HTR-8/SVneo (cell line): ENCODE measurements around the gene APBB1IP.
"Not testable (repeated sequence)": the region's sequence is repeated elsewhere in the genome, so short reads cannot be mapped to it uniquely, and the experiment has no call there.

Experiments
- DNase-seq: peaks from one replicate; pipeline ENCODE4 v3.0.0; 2011; ENCODE audit warnings: low spot score, mixed read lengths; ENCODE audit not compliant: insufficient read length
- FAIRE-seq: peaks from 2 replicates; lab custom pipeline; 2011; peaks lifted over from hg19 to GRCh38; lab: Jason Lieb, UNC

APBB1IP gene

DNA sequence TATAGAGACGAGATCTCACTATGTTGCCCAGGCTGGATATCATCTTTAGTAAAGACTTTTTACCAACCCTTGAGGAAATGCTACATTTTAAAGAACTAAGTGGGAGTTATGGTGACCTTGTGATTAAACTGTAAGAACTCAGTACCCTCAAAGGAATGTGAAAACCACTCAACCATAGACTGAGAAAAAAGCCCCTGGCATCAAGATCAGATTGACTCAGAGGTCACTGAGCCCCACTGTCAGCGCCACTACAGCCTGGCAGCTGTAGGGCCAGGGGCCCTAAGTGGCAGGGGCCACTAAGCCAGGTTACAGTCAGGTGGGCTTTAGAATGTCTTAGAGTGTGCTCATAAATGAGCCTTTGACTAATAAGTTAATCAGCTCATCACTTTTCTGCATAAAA, 55.9 kb downstream of the APBB1IP start:
- FAIRE-seq (no peak), DNase-seq (no peak)

DNA sequence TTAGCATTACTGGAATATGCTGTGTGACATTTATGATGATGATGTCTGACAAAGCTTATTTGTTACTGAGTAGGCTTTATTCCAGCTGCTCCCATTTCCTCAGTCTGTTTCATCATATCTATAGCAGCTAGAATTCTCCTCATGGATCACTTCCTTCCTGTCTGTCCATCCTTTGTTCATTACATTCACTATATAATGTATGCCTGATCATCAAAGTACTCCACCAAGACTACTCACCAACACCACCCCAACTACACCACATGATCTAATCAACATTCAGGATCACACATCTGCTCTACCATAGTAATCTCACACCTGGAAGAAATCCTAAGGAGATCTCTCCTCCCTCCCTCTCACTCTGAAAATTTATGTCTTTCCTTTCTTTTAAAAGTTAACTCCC, 61.3 kb downstream of the APBB1IP start:
- FAIRE-seq: no peak
- no peak for DNase-seq

DNA sequence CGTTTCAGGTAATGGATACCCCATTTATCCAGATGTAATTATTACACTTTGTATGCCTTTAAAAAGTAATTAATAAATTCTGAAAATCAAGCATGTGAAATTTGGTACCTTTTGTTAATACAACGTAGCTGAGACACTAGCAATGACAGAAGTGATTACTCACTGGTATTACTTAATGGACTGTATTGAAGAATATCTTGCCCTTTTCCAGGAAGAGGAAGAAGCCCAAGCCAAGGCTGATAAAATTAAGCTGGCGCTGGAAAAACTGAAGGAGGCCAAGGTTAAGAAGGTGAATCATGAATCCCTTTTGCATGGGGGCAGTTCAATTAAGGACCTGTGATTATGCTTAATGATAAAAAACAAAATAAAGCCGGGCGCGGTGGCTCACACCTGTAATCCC, 64.8 kb downstream of the APBB1IP start:
- FAIRE-seq (no peak), DNase-seq (no peak)

DNA sequence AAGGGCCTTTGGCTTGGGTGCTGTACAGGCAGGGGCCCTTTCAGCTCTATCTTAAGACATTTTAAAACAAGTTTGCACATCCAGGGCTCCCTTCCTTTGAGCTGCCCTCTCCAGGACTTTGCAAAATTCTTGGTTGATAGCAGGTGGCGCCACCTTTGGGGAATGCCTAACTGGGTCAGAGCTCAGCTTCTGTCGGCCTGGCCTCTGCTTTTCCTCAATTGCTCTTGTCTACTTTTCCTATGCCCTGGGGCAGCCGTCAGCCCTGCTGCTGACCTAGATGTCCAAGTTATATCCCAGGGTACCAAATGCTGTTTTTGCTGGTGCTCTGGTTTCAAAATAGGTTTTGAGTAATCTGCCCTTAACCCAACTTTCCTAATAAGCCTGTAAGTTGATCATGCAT, 65.8 kb downstream of the APBB1IP start:
- DNase-seq: no peak
- no peak for FAIRE-seq

DNA sequence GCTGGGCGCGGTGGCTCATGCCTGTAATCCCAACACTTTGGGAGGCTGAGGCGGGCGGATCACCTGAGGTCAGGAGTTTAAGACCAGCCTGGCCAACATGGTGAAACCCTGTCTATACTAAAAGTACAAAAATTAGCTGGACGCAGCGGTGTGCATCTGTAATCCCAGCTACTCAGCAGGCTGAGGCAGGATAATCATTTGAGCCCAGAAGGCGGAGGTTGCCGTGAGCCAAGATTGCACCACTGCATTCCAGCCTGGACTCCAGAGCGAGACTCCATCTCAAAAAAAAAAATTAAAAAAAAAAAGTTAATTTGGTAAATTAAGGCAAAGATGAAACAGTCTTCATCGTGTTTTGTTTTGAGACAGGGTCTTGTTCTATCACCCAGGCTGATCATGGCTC, 66.3 kb downstream of the APBB1IP start:
- FAIRE-seq, DNase-seq: not testable (repeated sequence)

DNA sequence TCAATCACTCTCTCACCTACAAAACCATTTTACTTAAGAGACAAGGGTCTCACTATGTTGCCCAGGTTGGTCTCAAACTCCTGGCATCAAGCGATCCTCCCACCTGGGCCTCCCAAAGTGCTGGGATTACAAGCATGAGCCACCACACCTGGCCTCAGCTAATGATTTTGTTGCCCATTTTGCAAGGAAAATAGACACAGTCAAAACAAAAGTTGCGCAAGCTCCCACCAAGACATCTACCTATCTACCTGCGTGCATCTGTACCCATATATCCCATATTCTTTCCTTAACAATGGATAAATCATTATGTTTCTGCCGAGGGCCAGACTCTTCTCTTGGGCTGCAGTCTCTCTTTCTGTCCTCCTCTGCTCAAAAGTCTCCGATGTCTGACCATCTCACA, 67.3 kb downstream of the APBB1IP start:
- FAIRE-seq (no peak), DNase-seq (no peak)

DNA sequence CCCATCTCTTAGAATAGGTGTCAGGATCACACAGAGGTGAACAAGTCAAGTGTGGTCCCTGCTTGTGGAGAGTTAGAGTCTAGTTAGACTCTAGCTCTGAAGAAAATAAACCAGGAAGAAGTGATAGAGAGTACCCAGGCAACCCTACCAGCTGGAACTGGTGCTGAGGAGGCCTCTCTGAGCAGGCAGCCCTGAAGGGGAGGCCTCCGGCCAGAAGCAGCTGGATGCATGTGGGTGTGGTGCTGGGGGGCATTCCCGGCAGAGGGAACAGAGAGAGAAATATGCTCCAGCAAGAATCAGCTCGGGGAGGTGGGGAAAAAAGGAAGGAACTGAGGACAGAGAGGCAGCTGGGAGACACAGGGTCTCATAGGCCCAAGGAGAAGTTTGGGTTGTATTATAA, 68.6 kb downstream of the APBB1IP start:
- FAIRE-seq: no peak
- DNase-seq: no peak

DNA sequence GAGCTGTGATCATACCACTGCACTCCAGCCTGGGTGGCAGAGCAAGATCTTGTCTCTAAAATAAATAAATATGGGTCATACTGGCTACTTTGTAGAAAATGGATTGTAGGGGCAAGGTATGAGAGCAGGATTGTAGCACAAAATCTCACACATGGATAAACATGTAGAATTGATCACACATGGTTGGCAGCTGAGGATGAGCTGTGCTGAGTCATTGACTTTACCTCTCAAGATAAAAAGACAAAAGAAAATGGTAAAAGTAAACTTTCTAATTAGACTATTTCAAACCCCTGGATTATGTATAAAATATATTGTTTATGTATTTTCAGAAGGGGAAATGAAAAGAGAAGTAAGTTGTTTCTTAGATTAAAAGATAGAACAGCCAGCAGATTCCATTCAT, 69.3 kb downstream of the APBB1IP start:
- FAIRE-seq (no peak), DNase-seq (no peak)

DNA sequence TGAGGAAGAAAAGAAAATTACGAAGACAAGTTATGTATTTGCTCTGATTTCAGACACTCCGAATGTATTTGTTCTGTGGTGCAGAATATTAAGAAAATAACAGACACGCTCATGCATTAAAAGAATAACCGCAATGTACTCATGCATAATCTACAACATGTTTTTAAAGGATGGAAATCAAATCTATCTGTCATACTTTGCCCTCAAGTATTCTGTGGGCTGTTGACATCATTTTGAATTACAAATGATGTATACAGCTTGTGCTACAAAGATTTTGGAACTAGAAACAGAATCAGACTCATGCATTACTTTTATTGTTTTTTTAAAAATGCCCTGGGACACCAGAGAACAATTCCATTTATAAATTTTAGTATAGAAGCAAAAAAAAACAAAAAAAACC, 69.9 kb downstream of the APBB1IP start:
- no peak for DNase-seq
- FAIRE-seq: no peak

DNA sequence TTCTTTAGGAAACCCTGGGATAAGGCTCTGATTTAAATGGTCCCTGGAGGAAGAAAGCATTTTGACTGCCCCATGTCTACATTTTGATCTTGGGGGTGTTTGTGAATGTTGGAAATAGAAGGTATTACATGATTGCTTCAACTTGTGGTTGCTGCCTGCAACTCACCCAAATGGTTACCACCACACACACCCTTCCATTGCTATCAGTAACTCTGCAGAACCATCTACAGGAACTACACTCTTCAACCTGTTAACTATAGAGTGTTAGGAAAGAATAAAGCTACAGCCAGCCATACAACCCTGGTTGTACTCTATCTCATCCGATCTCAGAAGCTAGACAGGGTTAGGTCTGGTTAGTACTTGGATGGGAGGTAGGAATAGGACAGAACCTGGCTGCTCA, 71.2 kb downstream of the APBB1IP start:
- DNase-seq: no peak
- FAIRE-seq: peak; percentile 60

DNA sequence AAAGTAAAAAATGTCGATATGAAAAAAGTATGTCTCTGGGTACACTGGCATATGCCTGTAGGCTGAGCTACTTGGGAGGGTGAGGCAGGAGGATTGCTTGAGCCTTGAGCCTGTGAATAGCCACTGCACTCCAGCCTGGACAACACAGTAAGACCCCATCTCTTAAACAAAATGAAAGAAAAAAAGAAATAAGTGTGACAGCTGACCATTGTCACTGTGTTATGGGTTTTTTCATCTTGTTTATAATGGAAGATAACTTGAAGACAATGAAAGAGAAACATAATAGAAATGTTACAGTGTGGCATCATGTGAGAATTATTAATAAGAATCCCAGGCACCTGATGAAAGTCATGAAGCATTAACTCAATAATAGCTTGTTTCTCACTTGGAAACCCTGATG, 75.0 kb downstream of the APBB1IP start:
- FAIRE-seq: no peak
- no peak for DNase-seq

DNA sequence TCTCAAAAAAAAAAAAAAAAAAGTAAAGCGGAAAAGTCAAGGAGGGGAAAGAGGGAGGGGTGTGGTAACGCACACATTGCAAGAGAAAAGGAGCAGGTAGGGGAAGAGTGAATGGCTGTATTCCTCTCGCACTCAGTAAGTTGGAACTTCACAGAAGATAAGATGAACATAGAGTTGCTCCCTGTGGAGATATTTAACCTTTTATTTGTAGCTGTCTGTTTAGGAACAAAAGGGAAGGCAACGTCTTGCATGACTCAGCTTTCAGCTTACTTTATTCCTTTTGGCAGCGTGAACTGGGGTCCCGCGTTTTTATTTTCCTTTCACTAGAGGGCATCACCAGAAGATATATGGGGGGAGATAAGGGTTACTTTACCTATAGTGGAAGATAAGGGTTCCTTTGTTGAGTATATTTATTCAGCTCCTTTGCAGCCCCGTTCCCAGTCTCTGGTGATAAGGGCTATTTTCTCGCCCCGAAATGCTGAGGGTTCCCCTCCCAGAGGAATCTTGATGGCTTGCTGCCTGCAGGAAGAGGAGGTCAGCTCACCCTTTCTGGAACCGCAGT, 78.5 kb downstream of the APBB1IP start:
- FAIRE-seq: no peak
- DNase-seq: no peak

DNA sequence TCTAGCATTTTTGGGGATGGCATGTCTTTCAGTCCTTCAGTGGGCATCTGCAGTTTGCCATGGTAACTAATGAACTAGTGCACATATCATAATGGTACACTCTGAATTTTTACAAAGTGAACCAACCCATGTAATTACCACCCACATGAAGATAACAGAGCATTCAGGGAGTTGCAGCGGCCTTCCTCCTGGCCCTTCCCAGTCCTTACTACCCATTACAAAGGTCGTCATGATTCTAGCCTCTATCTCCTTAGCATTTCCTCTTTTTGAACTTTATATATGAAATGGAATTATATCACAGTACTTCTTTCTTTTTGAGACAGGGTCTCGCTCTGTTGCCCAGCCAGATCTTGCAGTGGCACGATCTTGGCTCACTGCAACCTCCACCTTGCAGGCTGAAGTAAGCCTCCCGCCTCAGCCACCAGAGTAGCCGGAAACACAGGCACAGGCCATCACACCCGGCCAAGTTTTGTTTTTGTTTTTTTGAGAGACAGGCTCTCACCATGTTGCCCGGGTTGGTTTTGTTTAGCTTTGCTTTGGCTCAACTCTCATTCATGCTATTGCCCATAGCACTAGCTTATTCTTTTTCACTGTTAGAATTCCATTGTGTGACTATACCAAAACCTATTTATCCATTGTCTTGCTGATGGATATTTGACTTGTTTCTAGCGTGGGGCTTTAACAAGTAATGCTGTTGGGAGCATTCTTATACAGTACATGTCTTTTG, 79.2 kb downstream of the APBB1IP start:
- DNase-seq (no peak), FAIRE-seq (peak; percentile 79)

DNA sequence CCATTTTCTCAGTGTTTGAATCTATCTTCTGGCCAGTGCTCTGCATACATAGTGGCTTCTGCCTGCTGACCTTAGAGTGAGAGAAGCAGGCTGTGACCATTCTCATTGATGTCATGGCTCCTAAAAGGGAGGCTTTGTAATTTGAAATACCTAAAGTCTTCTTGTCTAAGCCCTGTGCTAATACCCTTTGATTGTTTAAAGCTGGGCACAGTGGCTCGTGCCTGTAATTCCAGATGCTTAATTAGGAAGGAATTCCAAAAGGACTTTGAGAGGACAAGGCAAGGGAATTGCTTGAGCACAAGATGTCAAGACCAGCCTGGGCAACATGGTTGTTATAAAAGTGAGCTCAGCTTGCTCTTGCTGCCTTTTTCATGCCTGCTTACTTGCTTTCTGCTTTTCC, 81.7 kb downstream of the APBB1IP start:
- DNase-seq (no peak), FAIRE-seq (no peak)

DNA sequence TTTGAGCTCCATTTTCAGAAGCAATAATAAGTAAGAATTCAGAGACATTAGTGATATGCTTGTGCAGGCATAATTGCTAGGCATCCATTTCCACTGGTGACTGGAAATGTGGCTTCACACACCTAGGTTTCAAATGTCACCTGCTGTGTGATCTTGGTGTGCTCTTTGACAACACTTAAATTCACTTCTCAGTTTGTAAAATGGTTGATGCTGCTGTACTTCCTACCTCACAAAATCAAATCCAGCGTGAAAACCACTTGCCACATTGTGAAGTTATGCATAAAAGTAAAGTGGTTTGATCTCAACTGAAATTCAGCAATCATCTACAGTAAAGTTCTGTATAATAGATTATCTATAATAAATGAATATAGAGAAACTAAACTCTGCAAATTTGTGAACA, 82.4 kb downstream of the APBB1IP start:
- no peak for FAIRE-seq
- no peak for DNase-seq

DNA sequence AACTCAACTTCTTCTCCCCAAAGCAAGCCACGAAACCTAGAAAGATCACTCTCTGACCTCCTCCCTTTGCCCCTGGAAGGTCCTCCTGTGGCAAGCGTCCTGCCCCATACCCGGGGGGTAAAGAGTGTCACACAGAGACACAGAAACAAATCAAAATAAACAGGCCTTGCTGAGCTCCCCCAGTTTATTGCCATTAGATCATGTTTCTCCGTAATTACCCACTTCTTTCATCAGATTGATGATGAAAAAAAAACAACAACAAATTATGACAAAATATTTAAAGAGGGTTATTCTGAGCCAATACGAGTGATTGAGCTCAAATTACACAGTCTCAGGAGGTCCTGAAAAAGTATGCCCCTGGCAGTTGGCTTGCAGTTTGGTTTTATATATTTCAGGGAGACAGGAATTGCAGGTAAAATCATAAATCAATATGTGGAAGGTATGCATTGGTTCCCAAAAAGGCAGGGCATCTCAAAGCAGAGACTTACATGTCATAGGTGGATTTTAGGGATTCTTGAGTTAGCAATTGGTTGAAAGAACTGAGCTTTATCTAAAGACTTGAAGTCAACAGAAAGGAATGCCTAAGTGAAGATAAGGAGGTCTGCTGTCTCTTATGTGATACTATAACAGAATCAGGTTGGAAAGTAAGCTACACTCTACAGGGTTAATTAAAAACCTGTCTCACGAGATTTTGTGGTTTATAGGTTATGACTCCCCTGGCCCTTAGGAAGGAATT, 86.2 kb downstream of the APBB1IP start:
- no peak for FAIRE-seq
- no peak for DNase-seq

DNA sequence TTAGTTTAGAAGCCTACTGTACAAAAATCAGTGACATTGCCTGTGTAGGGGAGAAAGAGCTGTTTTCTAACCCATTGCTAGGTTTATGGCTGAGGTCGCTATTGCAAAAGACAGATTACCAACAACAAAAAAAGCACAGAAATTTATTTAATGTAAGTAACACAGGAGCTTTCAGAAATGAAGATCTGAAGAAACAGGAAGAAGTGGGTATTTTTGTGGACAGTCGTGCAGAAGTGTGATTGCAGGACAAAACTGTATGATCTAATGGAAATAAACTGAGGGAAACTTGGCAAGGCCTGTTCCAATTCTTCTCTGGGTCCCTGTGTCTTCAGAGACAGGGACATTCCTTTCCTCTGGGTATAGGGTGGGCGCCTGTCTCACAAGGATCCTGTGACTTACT, 87.4 kb downstream of the APBB1IP start:
- FAIRE-seq (no peak), DNase-seq (no peak)

DNA sequence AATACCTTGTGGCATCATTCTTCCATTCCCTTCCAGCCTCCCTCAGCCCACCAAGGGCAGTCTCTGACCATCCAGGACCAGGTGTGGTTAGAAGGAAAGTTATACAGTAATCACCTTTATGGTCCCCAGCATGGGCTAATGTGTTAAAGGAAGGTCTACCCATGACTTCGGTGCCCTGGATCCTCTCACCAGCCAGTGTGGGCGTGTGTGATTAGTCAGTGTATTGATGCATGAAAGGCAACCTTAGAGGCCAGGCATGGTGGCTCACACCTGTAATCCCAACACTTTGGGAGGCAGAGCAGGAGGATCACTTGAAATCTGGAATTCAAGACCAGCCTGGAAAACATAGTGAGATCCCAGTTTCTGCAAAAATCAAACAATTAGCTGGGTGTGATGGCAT, 88.9 kb downstream of the APBB1IP start:
- FAIRE-seq (no peak), DNase-seq (no peak)

DNA sequence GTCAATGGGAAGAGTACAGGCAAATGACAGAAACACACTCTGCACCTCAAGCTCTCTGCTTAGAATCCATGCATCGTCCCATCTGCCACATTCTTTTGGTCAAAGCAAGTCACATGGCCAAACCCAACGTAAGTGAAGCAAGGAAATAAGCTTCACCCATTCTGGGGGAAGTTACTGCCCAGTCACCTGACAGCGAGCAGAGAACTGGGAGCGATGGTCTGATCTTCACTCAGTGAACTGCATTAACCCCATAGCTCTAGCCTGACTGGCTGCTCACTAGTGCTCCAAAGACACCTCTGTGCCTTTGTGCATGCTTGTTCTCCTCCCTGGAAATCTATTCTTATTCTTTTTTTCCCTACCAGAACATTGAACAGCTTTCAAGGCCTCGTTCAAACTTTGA, 89.9 kb downstream of the APBB1IP start:
- DNase-seq (no peak), FAIRE-seq (peak; percentile 58)

DNA sequence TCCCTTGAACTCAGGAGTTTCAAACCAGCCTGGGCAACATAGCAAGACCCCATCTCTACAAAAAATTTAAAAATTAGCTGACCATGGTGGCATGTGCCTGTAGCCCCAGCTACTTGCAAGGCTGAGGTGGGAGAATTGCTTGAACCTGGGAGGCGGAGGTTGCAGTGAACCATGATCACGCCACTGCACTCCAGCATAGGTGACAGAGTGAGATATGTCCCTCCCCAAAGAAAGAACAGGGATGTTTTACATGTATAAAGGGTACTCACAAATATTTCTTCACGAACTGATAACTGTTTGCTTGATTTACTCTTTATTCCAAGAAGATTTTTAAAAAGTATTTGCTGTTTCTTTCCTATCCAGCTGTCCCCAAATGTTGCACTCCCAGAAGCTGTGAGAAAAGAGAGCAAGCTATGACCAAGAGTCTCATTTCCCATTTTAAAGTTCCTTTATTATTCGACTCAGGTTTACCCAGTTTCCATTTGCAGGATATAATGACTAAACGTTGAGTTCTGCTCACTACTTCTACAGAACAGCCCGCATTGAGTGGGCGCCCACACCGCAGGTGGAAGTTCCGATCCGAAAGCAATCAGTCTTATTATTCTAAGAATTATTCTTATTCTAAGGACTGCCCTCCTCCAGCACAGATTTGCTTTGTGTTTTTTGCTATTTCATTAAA, 90.7 kb downstream of the APBB1IP start:
- FAIRE-seq (no peak), DNase-seq (no peak)

DNA sequence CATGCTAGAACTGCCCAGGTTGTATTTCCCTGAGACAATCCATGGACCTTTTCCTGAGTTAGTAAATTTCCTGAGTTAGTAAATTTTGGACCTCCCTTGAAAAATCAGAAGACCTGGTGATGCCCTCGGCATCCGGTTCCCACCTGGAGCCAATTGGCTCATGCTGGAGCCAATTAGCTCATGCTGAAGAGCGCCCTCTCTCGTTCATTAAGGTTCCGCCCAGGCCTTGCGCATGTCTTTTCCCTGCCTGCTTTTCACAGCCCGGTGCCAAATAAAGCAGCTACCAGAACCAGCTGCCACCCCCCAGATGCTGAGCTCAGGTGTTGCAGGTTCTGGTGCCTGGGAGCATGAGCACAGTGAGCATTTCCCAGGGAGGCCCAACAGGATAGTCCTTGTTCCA, 96.2 kb downstream of the APBB1IP start:
- FAIRE-seq: no peak
- no peak for DNase-seq
